ENCODE measurements around the gene SIRT3.
A peak's percentile ranks its signal among the peaks of the same experiment; 100 is the strongest.

Gene SIRT3

DNA sequence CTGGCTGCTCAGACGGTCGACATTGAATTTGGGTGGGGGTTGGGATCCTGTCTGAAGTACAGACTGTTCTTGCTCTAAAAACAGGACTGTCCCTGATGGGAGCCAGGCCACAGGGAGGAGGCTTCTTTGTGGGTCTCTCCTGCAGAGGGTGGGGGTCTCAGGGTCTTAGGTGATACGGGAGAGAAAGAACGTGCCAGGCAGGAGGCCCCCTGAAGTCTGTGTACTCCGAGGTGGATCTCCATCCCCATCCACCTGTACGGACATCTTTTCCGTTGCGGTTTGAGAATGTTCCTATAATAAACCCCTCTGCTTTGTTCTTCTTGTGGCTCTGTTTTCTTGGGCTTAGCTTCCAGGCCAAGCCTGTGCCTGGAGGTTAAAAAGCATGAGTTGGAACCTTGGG is 16.5 kb upstream of the SIRT3 start:
- Histone ChIP-seq H3K36me3 (ENCODE audit: low read length) (peaks cover 17% of the 10 kb centered on the region), H3K4me2 (ENCODE audit: low read depth, low read length, poor library complexity, severe bottlenecking) (no peak overlapping the region), H3F3A (ENCODE audit: insufficient read depth) (peaks cover 6% of the 10 kb centered on the region; the same call in 1 of the 2 replicates), H3K9ac (ENCODE audit: low read length) (no peak overlapping the region), H3K4me3 (ENCODE audit: insufficient read depth, low read length, poor library complexity, severe bottlenecking) (no peak overlapping the region), H3K79me2 (ENCODE audit: insufficient read depth, low read length) (no peaks in the 10 kb centered on the region), H3K27me3 (ENCODE audit: low read length) (no peaks in the 10 kb centered on the region), H3K27ac (ENCODE audit: low read depth, low read length) (no peak overlapping the region), H3K9me3 (ENCODE audit: insufficient read depth, low read length) (no peaks in the 10 kb centered on the region), H2AFZ (ENCODE audit: low read depth, low read length, severe bottlenecking) (no peak overlapping the region), H3K9me2 (replicated peaks; ENCODE audit: insufficient read depth, low read length) (no peaks in the 10 kb centered on the region), H4K20me1 (ENCODE audit: low read depth, low read length) (no peaks in the 10 kb centered on the region)
- no peak for TF ChIP-seq EZH2phosphoT487 (conservative IDR thresholded peaks at IDR 0.05; ENCODE audit: low read length)
- TF ChIP-seq, protein P1, sequence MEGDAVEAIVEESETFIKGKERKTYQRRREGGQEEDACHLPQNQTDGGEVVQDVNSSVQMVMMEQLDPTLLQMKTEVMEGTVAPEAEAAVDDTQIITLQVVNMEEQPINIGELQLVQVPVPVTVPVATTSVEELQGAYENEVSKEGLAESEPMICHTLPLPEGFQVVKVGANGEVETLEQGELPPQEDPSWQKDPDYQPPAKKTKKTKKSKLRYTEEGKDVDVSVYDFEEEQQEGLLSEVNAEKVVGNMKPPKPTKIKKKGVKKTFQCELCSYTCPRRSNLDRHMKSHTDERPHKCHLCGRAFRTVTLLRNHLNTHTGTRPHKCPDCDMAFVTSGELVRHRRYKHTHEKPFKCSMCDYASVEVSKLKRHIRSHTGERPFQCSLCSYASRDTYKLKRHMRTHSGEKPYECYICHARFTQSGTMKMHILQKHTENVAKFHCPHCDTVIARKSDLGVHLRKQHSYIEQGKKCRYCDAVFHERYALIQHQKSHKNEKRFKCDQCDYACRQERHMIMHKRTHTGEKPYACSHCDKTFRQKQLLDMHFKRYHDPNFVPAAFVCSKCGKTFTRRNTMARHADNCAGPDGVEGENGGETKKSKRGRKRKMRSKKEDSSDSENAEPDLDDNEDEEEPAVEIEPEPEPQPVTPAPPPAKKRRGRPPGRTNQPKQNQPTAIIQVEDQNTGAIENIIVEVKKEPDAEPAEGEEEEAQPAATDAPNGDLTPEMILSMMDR (IDR thresholded peaks at IDR 0.05; ENCODE audit: insufficient read depth, low read length, poor library complexity, severe bottlenecking) = no peak

DNA sequence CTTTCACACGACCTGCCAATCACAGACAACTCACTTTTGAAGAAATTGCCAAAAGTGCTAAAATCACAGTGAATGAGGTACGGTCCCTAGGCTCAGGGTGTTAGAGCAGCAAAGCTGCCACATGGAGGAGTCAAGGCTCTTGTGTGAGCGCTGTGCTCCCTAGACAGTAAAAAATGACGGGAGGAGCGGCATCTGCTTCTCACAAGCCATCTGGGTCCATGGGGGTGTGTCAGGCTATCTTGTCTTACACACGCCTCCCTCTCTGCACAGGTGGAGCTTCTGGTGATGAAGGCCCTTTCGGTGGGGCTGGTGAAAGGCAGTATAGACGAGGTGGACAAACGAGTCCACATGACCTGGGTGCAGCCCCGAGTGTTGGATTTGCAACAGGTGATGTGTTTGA is 15.4 kb upstream of the SIRT3 start:
- peaks cover 6% of the 10 kb centered on the region; the same call in 1 of the 2 replicates for H3F3A ChIP-seq (ENCODE audit: insufficient read depth)
- no peak overlapping the region for H3K27ac ChIP-seq (ENCODE audit: low read depth, low read length)
- peaks cover 24% of the 10 kb centered on the region for H3K36me3 ChIP-seq (ENCODE audit: low read length)
- no peaks in the 10 kb centered on the region for H3K27me3 ChIP-seq (ENCODE audit: low read length)
- no peaks in the 10 kb centered on the region for H4K20me1 ChIP-seq (ENCODE audit: low read depth, low read length)
- no peaks in the 10 kb centered on the region for H3K79me2 ChIP-seq (ENCODE audit: insufficient read depth, low read length)
- H3K9me2 ChIP-seq (replicated peaks; ENCODE audit: insufficient read depth, low read length) = no peaks in the 10 kb centered on the region
- H2AFZ ChIP-seq (ENCODE audit: low read depth, low read length, severe bottlenecking) = no peak overlapping the region
- no peak for TF ChIP-seq EZH2phosphoT487 (conservative IDR thresholded peaks at IDR 0.05; ENCODE audit: low read length)
- TF ChIP-seq, protein P1 (IDR thresholded peaks at IDR 0.05; ENCODE audit: insufficient read depth, low read length, poor library complexity, severe bottlenecking) = no peak
- no peak overlapping the region for H3K9ac ChIP-seq (ENCODE audit: low read length)
- H3K4me3 ChIP-seq (ENCODE audit: insufficient read depth, low read length, poor library complexity, severe bottlenecking) = no peak overlapping the region
- no peaks in the 10 kb centered on the region for H3K9me3 ChIP-seq (ENCODE audit: insufficient read depth, low read length)
- H3K4me2 ChIP-seq (ENCODE audit: low read depth, low read length, poor library complexity, severe bottlenecking) = no peak overlapping the region

DNA sequence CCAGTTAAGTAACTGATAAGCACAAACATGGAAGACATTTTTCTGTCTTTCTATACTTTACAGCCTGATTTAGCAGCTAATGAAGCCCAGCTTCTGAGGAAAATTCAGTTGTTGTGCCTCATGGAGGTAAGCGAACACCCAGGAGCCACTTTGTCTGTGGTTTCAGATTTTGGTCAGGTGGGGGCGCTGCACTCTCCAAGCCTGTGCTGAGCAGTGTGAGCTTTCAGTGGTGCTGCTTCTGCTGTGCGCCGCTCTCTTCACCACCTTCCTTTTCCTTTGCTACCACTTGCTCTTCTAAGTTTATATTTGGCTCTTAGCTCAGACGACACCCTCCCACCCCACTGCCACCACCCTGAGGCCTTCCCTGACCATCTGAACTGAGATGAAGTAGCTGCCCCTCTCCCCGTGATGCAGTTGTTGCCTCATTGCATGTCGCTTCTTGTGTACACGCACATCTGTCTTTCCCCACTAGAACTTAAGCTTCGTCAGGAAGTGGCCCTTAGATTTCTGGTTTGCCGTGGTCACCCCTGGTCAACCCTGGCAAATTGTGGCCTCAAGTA is 14.7 kb upstream of the SIRT3 start:
- peaks cover 26% of the 10 kb centered on the region for H3K36me3 ChIP-seq (ENCODE audit: low read length)

More for the DNA sequence above, 14.7 kb upstream of the SIRT3 start:
- Histone ChIP-seq H3K27ac (ENCODE audit: low read depth, low read length) (no peak overlapping the region), H3K79me2 (ENCODE audit: insufficient read depth, low read length) (no peaks in the 10 kb centered on the region), H3K4me3 (ENCODE audit: insufficient read depth, low read length, poor library complexity, severe bottlenecking) (no peak overlapping the region), H3F3A (ENCODE audit: insufficient read depth) (peaks cover 6% of the 10 kb centered on the region; the same call in 1 of the 2 replicates), H3K9ac (ENCODE audit: low read length) (no peak overlapping the region), H3K27me3 (ENCODE audit: low read length) (no peaks in the 10 kb centered on the region), H3K9me2 (replicated peaks; ENCODE audit: insufficient read depth, low read length) (no peaks in the 10 kb centered on the region), H4K20me1 (ENCODE audit: low read depth, low read length) (no peaks in the 10 kb centered on the region), H3K9me3 (ENCODE audit: insufficient read depth, low read length) (no peaks in the 10 kb centered on the region), H2AFZ (ENCODE audit: low read depth, low read length, severe bottlenecking) (no peak overlapping the region), H3K4me2 (ENCODE audit: low read depth, low read length, poor library complexity, severe bottlenecking) (no peak overlapping the region)
- TF ChIP-seq, protein P1 (IDR thresholded peaks at IDR 0.05; ENCODE audit: insufficient read depth, low read length, poor library complexity, severe bottlenecking) = peak; percentile 71
- no peak for TF ChIP-seq EZH2phosphoT487 (conservative IDR thresholded peaks at IDR 0.05; ENCODE audit: low read length)

Data from SU-DHL-6 (cell line).